Measurements from ENCODE around the gene LITAF. TPM values are rescaled to one million over a fixed set of nuclear protein-coding genes. Genes with fewer than 3 reads are reported as not detected.

The LITAF gene
- polyA plus RNA-seq, 4 donors, result 123 to 141 (median 127) TPM

GRCh38 chr16:11556945-11557720 lies 29.6 kb downstream of the LITAF start:
- no peak for DNase-seq (ENCODE audit: low read depth in 4 of 4, low spot score in 3 of 4)

- no peak for DNase-seq (ENCODE audit: low read depth in 4 of 4, low spot score in 3 of 4)
These were observed 30.4 kb downstream of the LITAF start for GRCh38 chr16:11556214-11556819.

- no peak for DNase-seq (ENCODE audit: low read depth in 4 of 4, low spot score in 3 of 4)
These were observed 32.7 kb downstream of the LITAF start for GRCh38 chr16:11554053-11554452.

- DNase-seq (ENCODE audit: low read depth in 4 of 4, low spot score in 3 of 4), result no peak
These were observed 33.3 kb downstream of the LITAF start for GRCh38 chr16:11553371-11553770.

GRCh38 chr16:11552440-11552839 lies 34.3 kb downstream of the LITAF start:
- peak in 3 of 4 donors; percentile 20 to 47 (median 44) for DNase-seq (ENCODE audit: low read depth in 4 of 4, low spot score in 3 of 4)

GRCh38 chr16:11551842-11552241 lies 34.9 kb downstream of the LITAF start:
- DNase-seq (ENCODE audit: low read depth in 4 of 4, low spot score in 3 of 4), result no peak

- no peak for DNase-seq (ENCODE audit: low read depth in 4 of 4, low spot score in 3 of 4)
These were observed 35.8 kb downstream of the LITAF start for GRCh38 chr16:11550791-11551498.

- no peak for DNase-seq (ENCODE audit: low read depth in 4 of 4, low spot score in 3 of 4)
These were observed 39.4 kb downstream of the LITAF start for GRCh38 chr16:11547118-11547916.

GRCh38 chr16:11546608-11547061 lies 40.1 kb downstream of the LITAF start:
- DNase-seq (ENCODE audit: low read depth in 4 of 4, low spot score in 3 of 4), result no peak

GRCh38 chr16:11543661-11544393 lies 42.9 kb downstream of the LITAF start:
- DNase-seq (ENCODE audit: low read depth in 4 of 4, low spot score in 3 of 4), result no peak

GRCh38 chr16:11542069-11542744 lies 44.5 kb downstream of the LITAF start:
- no peak for DNase-seq (ENCODE audit: low read depth in 4 of 4, low spot score in 3 of 4)

- DNase-seq (ENCODE audit: low read depth in 4 of 4, low spot score in 3 of 4), result no peak
These were observed 47.1 kb downstream of the LITAF start for GRCh38 chr16:11539641-11540050.

- no peak for DNase-seq (ENCODE audit: low read depth in 4 of 4, low spot score in 3 of 4)
These were observed 47.8 kb downstream of the LITAF start for GRCh38 chr16:11538880-11539279.

- no peak for DNase-seq (ENCODE audit: low read depth in 4 of 4, low spot score in 3 of 4)
These were observed 50.4 kb downstream of the LITAF start for GRCh38 chr16:11536104-11536866.

- no peak for DNase-seq (ENCODE audit: low read depth in 4 of 4, low spot score in 3 of 4)
These were observed 51.2 kb downstream of the LITAF start for GRCh38 chr16:11535494-11535893.

GRCh38 chr16:11534262-11534661 lies 52.5 kb downstream of the LITAF start:
- no peak for DNase-seq (ENCODE audit: low read depth in 4 of 4, low spot score in 3 of 4)

- DNase-seq (ENCODE audit: low read depth in 4 of 4, low spot score in 3 of 4), result no peak
These were observed 53.1 kb downstream of the LITAF start for GRCh38 chr16:11533588-11533987.

- no peak for DNase-seq (ENCODE audit: low read depth in 4 of 4, low spot score in 3 of 4)
These were observed 56.4 kb downstream of the LITAF start for GRCh38 chr16:11530171-11530940.
